HG02852 (cell line): ENCODE data around the gene SEC14L5.
"Not testable (repeated sequence)": the region's sequence is repeated elsewhere in the genome, so short reads cannot be mapped to it uniquely, and the experiment has no call there.

Experiments used
- ATAC-seq: cut with Tn5 transposase; IDR thresholded peaks from one replicate; pipeline ENCODE4 v1.9.1; 2021; ENCODE audit warnings: mild to moderate bottlenecking, moderate library complexity; ENCODE audit not compliant: unreplicated experiment

SEC14L5 gene

DNA sequence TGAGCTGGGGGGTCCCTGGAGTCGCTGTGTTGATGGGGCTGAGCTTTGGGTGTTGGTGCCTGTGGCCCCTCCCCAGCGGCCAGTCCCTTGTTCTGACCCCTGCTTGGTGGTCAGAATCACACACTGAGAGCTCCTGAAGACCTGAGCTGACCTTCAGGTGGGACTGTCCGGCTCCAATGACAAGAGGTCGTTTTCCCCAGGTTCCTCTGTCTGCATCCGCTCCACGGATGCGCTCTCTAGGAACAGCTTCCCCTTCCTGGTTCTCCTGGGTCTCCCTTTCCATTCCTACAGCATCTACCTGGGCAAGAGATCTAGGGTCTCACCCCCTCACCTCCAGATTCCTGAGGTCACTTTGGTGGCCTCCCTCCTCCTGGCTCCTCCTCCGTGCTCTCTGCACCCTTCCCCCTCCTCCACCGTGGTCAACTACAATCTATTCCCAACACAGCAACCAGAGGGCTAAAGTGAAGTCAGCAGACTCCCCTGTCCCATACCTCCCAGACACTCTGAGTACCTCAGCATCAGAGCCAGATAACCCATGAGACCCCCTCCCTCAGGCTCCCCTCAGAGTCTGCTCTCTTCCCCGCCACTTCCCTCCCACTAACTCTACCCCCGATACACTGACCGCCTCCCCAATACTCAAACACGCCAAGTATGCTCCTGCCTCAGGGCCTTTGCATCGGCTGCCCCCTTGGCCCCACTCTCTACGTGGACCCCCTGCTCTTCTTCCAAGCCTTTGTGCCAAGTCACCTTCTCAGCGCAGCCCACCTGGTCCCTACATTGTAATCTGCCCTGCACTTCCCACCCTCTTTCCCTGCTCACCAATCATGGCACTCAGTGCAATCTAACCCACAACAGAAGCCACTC is 9.0 kb upstream of the SEC14L5 start:
- ATAC-seq = no peak

- ATAC-seq = no peak
Observed at GRCh38 chr16:4949986-4950385, 8.1 kb upstream of the SEC14L5 start.

DNA sequence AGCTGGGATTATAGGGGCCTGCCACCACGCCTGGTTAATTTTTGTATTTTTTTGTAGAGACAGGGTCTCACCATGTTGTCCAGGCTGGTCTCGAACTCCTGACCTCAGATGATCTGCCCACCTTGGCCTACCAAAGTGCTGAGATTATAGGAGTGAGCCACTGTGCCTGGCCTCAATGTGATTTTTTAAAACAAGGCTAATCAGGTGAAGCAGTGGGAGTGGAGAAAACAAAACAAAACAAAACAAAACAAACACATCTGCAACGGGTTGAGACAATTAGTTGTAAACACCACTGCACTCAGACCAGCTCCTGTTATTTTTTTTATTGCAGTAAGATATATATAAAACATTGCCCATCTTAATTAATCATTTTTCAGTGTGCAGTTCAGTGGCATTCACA is 6.5 kb upstream of the SEC14L5 start:
- not testable (repeated sequence) for ATAC-seq

GRCh38 chr16:4954714-4955113 is 3.4 kb upstream of the SEC14L5 start:
- ATAC-seq = no peak

GRCh38 chr16:4957420-4957719 is 760 bp upstream of the SEC14L5 start:
- ATAC-seq = no peak

DNA sequence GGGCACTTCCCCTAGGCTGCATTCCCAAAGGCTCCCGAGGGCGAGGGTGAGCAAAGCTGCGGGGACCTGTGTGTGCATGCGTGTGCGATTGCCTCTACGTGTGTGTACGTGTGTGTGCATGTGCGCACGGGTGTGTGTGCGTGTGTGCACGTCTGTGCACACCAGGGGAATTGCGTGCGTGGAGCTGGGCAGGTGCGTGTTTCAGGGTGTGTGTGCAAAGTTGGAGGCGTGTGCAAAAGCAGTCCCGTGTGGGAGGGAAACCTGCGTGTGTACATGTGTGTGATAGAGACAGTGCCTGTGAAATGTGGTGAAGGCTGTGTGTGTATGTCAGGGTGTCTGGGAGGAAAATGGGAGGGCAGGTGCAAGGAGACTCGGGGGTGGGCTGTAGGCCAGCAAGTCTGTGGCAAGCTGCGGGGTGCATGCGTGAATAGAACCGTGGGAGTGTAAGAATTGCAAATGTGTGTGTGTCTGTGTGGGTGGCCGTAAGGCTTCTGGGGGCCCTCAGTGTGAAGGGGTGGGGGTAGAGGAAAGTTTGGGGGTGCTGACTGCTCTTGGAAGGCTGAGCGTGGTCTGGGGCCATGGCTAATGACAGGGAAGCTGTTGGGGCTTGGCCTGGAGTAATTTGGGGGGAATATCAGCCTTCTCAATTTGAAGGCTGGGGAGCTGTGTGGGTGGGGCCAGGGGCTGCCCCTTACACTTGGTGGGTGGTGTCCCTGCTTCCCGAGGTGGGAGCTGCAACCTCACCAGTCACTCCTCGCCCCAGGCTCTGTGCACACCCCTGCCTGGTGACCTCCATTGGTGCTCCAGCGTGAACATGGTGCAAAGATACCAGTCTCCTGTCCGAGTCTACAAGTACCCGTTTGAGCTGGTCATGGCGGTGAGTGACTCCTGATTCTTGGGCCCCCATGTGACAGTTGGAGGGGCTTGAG is 644 bp downstream of the SEC14L5 start:
- ATAC-seq = no peak

GRCh38 chr16:4960579-4960978 is 2.4 kb downstream of the SEC14L5 start:
- no peak for ATAC-seq

- ATAC-seq = no peak
Observed at GRCh38 chr16:4962716-4963115, 4.6 kb downstream of the SEC14L5 start.

DNA sequence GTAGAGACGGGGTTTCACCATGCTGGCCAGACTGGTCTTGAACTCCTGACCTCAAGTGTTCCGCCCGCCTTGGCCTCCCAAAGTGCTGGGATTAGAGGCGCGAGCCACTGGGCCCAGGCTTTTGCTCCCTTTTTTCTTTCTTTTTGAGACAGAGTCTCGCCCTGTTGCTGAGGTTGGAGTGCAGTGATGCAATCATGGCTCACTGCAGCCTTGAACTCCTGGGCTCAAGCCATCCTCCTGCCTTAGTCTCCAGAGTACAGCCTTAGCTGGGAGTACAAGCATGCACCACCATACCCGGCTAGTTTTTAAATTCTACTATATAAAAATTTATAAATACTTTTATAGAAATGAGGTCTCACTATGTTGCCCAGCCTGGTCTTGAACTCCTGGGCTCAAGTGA is 5.4 kb downstream of the SEC14L5 start:
- ATAC-seq = not testable (repeated sequence)

DNA sequence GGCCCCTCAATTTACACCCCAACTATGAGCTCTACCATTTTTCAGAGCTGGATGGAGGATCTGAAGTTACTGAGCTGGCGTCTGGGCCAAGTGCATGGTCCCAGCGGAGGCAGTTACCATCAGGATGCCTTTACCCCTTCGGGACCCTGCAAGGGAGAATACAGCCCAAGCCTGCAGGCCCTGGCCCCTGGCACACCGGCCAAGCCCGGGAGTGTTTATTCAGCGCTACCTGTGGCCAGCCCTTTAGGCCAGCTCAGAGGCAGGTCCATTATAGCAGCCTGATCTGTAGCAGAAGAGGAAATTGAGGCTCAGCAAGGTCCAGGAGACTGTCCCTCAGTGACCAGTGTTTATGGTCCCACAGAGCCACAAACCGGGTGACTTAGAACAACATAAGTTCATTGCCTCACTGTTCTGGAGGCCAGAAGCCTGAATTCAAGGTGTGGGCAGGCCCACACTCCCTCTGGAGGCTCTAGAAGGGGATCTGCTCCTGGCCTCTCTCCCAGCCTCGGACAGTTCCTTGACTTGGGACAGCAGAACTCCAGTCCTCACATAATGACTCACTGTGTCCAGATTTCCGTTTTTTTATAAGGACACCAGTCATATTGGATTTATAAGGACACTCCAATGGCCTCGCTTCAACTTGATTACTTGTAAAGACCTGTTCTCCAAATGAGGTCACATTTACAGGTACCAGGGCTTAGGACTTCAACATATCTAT is 8.8 kb downstream of the SEC14L5 start:
- ATAC-seq = no peak

GRCh38 chr16:4968278-4968677 is 10.1 kb downstream of the SEC14L5 start:
- not testable (repeated sequence) for ATAC-seq

- no peak for ATAC-seq
Observed at GRCh38 chr16:4968879-4969483, 10.9 kb downstream of the SEC14L5 start.

DNA sequence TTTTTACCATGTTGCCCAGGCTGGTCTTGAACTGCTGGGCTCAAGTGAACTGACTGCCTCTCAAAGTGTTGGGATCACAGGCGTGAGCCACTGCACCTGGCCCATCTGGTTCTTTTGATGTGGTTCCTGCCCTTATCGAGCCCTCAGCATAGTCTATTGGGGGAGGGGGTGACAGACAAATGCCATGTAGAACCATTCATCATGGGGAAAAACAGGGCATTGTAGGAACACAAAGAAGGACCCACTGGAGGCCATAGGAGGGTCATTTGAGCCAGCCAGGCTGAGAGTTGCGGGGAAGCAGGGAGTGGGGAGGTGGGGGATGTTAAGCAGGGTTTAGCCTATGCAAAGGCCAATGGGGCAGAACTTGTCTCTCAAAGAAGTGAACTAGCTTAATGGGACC is 11.9 kb downstream of the SEC14L5 start:
- no peak for ATAC-seq

DNA sequence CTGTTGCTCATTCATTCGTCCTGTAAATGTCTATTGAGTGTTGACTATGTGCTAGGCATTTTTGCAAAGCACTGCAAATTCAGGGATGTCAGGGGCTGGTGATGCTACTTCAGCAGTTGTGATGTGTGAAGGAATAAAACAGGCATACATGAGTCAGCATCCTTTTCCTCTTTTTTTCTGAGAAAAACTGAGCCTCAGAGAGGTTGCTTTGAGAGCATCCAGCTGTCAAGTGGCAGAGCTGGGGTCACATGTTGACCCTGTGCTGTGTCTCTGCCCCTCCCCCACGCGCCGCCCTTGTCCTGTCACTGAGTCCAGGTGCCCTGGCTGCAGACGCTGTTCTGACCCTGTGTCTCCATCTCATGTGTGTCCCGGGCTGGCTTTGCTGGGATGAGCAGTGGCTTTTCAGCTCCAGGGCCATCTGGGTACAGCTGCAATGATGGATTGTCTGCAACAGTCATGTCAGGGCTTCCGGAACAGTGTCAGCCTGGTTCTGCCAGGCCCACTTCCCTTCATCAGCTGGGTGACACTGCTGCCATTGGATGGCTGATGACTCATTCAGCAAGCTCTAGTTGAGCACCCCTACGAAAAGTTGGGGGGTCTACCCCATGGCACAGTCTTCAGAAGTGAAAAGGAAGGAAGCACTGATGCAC is 14.9 kb downstream of the SEC14L5 start:
- no peak for ATAC-seq

DNA sequence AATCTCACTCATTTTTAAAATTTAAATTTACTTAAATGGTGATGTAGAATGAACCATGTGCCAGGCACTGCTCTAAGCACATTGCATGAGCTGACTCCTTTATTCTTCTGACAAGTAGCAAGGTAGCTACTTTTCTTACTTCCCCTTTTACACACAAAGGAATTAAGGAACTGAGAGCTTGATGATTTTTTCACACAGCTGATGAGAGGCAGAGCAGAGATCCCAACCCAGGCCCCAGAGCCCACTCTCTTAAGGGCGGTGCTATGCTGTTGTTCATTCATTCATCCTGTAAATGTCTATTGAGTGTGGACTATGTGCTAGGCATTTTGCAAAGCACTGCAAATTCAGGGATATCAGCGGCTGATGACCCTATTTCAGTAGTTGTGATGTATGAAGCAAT is 17.9 kb downstream of the SEC14L5 start:
- ATAC-seq = peak; percentile 94

DNA sequence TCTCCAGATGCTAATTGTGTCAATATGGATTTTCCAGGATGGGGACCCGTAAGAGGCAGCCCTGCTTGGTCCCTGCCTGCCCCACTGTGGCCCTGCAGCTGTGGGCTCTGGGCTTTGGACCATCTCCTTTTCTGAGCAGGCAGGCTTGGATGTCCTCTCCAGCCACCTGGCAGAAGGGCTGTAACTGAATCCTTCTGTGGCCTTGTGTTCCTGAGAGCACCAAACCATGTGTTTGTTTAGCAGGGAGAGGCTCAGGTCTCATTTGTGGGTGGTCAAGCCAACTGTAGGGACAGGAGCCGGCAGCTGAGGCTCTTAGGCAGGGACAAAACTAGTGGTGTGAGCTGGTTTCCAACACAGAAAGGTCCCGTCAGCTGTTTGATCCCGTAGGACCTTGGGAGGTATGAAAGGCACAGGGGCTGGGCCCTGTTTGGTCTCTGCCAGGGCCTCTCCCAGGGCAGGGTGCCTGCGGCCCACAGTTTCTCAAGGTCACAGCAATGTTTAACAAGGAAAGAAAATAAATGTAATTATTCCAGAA is 18.5 kb downstream of the SEC14L5 start:
- ATAC-seq = no peak

DNA sequence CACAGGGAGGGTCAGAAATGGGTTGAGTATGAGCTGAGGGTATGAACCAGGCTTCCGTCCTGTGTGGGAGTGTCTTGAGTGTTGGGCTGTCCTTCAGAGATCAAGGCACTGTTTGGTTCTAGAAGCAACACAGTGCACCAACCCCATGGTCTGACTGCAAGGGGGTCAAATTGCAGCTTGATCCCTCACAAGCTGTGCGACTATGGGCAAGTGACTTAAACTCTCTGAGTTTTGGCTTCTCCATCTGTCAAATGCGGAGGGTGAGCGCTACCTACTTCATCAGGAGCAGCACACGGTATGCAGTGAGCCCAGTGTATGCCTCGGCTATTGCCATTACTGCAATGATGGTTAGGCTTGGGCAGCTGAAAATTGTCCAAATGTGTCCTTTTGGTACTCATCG is 21.0 kb downstream of the SEC14L5 start:
- ATAC-seq = no peak

DNA sequence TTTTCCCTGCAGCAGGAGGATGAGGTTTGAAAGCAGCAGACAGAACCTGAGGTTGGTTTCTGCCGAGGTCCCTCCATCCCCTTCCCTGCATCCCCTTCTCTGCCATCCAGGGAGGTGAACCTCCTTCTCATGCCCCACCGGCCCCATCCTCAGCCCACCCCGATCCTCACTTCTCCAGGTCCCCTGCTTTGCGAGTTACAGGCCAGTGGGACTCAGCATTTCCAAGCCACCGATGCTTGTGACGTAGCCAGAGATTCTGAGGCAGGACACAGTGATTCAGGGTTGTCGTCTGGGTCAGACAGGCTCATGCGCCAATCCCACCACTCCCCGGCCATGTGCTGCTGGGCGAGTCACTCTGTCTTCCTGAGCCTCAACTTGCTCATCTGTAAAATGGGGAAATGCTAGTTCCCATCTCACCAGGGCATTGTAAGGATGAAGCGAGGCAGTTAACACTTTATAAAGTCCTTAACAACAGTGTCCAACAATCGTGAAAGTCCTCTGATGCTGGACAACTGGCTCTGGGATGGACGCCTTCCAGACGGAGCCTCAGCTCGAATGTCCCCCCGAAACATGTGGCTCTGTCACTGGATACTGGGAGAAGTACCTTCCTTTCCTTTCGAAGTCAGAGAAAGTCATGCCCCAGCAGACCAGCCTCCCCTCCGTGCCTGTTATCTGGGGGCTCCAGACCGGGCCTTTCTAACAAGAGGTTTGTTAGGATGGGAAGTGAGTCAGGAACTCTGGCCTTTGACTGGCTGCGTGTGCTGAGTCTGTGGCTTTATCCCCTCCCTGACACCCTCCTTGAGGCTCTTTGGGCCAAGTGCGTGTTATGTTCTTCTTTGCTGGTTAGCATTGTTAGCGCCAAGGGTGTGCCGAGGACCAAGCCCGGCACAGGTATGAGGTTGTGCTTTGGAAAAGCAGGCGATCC is 21.9 kb downstream of the SEC14L5 start:
- no peak for ATAC-seq

DNA sequence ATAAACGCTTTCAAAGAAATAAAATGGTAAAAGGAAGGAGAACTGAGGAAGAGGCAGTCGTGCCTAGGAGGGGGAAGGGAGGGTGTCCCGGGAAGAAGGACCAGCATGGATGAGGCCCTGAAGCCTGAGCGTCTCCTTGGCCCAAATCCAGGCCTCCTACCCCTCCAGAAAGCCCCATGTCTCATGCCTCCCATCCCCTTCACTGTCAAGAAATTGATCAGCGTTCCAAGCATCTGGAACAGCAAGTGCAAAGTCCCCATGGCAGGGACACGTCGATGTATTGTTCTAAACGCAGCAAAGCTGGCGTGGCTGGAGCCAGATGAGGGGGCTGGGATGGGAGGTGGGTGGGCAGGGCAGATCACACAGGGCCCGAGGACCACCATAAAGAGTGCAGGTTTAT is 22.6 kb downstream of the SEC14L5 start:
- no peak for ATAC-seq
